Amniotic stem cell (primary cell): ENCODE data around the gene CMTR2.
A peak's percentile ranks its signal among the peaks of the same experiment; 100 is the strongest.
"Not testable (repeated sequence)": the region's sequence is repeated elsewhere in the genome, so short reads cannot be mapped to it uniquely, and the experiment has no call there.

Source experiments
- DNase-seq: peaks from one replicate; lab custom pipeline; 2025; lab: John Stamatoyannopoulos, UW

Gene CMTR2, protein sequence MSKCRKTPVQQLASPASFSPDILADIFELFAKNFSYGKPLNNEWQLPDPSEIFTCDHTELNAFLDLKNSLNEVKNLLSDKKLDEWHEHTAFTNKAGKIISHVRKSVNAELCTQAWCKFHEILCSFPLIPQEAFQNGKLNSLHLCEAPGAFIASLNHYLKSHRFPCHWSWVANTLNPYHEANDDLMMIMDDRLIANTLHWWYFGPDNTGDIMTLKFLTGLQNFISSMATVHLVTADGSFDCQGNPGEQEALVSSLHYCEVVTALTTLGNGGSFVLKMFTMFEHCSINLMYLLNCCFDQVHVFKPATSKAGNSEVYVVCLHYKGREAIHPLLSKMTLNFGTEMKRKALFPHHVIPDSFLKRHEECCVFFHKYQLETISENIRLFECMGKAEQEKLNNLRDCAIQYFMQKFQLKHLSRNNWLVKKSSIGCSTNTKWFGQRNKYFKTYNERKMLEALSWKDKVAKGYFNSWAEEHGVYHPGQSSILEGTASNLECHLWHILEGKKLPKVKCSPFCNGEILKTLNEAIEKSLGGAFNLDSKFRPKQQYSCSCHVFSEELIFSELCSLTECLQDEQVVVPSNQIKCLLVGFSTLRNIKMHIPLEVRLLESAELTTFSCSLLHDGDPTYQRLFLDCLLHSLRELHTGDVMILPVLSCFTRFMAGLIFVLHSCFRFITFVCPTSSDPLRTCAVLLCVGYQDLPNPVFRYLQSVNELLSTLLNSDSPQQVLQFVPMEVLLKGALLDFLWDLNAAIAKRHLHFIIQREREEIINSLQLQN

DNA sequence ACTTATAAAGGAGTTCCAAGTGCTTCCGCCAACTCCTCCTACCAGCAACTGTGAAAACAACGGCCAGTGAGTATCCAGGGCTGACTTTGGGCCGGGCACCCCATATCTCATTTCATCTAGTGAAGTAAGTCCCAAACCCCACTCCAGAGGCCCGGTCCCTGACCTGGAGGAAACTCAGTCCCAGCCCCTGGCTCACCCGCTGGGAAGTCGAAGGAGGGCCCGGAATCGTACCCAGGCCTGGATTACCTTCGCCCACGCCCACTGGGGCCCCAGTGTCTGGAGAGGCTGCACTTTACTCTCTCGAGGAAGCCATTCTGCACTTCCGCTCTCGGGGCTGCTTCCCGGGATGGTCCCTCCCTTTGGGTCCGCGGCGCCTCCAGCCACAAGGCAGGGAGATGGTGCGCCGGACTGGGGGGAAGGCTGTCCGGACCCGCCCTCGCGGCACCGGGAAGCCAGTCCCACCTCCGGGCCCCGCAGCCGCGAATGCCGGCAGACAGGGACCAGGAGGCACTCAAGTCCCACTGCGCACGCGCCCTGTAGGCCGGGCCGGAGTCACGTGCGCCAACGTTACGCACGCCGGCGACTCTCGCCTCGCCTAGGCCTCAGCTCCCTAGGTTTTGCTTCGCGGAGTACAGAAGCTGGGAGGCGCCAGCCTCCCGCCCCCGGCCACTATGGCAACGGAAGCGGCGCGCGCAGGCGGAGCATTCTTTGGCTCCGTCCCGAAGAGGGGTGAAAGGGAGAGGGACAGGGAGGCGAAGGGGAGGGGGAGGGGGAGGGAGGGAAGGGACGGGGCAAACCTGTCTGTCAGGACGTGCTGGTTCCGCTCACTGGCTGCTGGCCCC, at the start of gene CMTR2:
Gene CMTR2, minus strand, starts transcription at position 513 of the 842 bp plus-strand sequence. CDS start 3,482 bp downstream, outside the sequence.
- peak; percentile 95 for DNase-seq

DNA sequence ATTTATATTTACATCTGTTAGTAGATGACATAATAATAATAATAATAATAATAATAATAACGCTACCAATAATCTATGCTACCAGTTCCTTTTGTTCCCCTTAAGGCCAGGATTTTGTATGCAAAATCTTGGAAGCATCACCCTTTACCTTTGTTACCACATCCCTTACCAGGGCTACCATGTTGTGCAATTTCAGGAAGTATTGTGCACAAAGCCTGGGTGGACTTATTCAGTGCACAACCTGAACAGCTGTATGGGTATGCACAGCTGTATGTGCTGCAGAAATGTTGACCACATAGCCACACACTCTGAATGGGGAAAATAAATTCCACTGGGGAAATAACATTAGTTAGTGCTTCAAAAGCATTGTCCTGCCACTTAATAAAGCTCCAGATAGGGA, 49.4 kb upstream of the CMTR2 start:
- no peak for DNase-seq

DNA sequence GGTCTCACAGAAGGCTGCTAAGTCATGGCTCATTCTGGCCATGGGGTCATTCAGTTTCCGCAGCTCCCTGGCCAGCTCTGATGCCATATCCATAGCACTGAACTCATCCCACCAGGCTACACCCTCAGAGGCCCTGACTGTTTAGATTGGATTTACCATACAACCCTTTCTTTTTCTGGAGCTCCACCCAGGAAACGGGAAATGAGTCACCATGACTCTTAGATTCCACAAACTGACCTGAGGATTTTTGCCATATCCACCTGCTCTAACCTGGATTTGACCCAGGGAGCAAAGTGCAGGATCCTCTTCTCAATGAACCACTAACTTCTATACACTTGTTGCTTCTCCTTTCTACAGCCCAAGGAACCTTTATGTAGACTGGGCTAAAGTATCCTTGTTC, 49.0 kb upstream of the CMTR2 start:
- no peak for DNase-seq

DNA sequence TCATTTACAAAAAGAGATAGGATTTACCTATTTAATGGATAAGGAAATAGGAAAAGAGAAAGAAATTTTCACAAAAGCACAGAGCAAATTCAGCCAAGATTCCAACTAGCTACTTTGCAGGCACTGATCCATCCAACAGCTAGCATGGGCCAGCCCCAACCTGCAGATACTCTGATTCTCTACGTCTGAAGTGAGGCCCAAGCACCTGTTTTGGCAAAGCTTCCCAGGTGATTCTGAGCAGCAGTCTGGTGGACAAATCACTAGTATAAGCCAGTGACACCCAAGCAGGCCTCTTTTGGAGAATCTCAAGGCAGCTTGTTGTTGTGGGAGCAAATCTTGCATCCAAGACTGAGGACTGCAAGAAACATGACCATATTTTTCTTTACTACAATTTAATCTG, 48.4 kb upstream of the CMTR2 start:
- no peak for DNase-seq

DNA sequence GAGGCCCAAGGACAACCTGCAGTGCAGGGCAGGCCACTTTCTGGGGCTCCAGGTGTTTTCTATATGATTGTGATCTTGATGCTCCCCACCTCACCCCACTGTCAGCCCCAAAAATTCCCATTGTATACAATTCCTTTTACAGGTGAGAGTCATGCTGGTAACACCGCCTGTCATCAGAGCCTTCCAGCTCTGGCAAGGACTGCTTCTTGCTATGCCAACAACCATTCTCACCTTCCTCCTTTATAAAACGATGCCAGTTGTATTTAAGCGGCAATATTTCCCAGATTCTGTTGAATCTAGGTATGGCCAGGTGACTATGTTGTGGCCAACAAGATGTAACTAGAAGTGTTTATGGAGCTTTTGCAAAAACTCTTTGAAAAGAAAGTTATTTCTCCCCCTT, 38.9 kb upstream of the CMTR2 start:
- DNase-seq: no peak

DNA sequence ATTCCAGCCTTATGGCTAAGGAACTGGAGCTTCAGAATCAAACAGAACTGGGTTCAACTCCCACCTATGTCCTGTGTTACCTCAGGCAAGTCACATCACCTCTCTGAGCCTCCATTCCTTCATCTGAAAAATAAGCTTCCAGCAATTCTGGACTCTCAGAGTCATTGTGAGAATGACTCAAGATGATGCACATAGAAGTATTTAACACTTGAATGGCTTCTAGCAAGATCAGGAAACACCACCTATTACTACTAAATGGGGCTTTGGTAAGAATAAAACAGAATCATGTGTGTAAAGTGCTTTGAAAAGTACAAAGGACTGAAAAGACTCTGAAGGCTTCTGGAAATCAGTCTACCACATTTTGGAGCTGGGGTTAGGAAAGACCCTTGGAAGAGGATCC, 38.5 kb upstream of the CMTR2 start:
- no peak for DNase-seq

DNA sequence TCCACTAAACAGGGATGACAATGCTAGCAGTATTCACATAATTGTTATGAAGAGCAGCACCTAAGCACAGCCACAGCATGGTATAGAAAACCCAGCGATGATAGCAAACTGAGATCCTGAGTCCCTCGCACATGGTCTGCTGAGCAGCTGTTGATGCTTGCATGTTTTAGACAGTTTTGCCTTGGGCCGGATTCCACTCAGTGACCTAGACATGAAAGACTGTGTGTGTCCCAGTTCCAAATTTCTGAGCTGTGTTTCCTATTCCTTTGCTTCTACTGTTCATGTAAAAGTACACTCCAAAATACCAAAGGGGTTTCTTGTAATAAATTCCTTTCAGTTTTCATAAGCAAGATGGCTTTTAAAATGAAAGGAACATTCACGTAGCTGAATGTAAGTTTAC, 30.8 kb upstream of the CMTR2 start:
- DNase-seq: no peak

DNA sequence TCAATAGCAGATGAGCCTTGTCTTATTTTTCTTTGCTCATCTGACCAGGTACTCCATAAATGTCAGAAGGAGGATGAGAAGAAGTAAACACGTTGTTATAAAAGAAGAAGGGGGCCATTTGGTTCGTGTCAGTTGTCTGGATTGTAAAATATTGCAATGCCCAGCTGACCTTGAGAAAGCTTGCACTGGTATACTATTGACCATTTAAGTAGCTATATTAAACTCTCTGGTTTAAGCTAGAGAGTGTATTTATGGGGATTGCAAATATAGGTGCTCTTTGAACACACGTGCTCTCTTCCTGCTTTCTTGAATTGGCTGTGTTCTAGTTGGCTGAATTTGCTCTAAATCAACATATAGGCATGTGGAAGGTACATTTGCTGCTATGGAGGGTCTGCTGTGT, 26.1 kb upstream of the CMTR2 start:
- no peak for DNase-seq

DNA sequence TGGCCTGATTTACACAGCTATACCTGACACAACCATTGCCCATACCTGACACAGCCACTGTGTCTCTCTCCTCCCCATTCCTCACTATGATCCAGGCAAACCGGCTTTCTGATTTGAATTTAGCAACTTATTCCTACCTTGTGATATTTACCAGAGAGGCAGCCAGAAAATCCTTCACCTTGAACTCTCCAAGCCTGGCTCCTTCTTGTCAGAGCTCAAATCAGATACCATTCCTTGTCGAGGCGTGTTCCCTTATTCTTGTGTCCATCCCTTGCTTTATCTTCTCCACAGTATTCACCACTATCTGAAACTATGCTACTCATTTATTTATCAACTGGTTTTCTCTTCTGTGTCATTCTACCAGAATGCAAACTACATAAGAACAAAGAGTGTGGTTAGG, 24.4 kb upstream of the CMTR2 start:
- not testable (repeated sequence) for DNase-seq

DNA sequence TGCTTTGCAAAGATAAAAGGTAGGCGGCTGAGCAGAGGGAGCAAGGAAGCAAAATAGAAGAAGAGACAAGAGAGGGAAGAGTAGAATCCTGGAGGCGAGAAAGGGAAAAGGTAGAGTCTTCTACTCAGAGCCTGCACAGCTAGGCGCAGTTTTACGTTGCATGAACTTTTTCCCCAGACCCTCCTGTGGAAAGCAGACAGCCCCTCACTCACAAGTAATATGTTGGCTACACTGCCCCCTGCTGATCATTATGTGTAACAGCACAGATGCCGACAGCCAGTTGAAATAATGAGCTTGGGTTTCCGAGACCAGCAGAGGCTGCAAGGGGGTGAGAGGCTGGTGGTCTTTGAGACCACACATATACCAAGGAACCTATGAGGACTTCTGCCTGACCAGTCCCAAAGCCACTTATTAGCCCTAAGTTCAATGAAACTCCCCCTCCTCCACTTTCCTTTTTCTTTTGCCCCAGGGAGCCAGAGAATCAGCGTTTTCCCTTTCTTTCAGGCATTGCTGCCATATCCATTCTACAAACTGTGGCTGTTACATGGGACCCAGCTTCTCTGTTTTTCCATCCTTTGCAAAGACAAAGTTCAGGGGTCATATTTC, 22.5 kb upstream of the CMTR2 start:
- no peak for DNase-seq

DNA sequence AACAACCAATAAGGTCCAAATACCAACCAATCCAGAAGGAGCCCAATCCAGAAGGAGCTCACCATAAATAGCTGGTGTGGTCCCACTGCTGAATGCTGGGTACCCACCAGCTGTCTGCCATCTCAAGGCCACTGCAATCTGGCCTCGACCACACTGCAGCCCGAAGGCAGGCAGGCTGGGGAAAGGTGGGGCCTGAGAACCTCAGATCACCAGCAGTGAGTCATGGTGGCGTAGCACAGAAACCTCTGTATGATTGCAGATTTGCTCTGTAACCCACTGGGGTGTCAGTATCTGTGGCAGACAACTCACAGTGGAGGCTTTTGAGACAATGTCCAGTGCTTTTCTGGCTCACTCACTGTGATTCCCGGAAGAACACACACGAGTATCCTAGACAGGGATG, 14.7 kb upstream of the CMTR2 start:
- no peak for DNase-seq

DNA sequence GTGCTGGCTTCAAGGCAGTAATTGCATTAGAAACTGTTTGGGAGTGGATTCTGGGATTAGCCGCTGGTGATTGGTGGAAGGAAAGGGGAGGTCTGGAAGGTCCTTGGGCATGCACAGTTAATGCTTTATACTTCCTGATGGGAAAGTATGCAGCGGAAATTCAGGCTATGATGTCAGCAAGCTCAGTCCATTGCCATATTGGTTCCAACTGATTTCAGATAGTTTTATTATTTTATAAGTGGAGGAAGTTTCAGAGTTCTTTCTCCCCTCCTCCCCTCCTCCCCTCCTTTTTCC, 8.1 kb upstream of the CMTR2 start:
- DNase-seq: no peak

DNA sequence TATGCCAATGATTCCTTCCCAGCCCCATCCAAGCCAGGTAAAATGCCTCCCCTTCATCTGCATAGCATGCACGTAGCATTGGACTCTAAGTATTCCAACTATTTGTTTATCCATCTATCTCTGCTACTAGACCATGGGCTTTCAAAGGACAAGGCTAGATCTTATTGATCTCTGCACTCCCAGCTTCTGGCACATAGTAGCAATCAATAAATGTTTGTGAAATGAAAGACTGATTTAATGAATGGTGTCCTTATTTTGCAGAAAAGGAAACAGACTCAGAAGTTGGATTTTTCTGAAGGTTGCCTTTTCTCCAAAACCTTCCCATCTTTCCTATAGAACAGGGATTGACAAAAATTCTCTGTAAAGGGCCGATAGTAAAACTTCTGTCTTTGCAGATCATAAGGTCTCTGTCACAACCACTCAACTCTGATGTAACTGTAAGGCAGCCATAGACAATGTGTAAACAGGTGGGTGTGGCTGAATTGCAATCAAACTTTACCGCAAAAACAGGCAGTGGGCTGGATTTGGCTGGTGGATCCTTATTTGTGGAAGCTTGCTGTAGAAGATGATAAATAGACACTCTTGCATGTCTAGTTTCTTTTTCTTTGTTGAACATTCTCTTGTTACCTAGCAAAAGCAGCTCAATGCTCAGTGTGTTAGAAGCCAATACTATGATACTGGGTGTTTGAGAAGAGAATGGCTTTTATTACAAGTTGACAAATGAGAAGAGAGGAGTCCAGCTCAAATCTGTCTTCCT, 7.6 kb upstream of the CMTR2 start:
- no peak for DNase-seq

DNA sequence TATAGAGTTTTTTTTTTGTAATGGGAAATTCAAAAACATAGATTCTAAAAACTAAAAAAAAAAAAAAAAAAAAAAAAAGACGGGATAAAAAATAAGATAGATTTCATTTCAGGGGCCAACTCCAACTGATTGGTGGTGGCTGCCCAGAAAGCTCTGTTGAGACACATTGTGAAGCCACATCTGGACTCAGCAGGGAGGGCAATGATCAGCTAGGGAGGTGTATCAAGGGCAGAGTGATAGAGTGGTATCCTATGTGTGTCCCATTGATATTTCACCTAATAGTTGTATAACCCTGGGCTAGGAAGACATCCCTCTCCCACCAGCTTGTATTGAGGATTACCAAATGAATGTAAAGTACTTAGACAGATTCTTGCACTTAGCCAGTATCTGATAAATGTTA, 6.7 kb upstream of the CMTR2 start:
- no peak for DNase-seq

DNA sequence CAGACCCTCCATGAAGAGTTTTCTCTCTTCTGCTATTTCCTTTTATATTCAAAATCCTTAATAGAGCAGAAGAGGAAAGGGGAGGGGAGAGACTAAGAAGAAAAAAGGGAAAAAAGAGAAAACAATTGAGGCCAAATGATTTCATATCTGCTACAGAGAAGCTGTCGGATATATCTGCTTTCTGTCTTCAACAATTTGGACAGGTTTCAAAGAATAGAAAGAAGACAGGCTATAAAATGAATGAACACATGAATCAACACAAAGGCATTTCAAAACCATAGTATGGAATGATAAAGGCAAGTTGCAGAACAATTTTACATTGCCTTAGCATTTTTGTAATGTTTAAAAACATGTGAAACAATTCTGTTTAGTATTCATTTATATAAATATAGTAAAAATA, 4.7 kb upstream of the CMTR2 start:
- no peak for DNase-seq

DNA sequence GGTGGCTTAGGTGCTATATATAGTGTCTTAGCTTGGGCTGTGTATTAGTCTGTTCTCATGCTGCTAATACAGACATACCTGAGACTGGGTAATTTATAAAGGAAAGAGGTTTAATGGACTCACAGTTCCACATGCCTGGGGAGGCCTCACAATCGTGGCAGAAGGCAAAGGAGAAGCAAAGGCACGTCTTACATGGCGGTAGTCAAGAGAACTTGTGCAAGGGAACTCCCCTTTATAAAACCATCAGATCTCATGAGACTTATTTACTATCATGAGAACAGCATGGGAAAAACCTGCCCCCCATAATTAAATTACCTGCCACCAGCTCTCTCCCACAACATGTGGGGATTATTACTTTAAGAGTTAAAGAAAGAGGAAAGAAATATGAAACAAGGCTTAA, 2.9 kb upstream of the CMTR2 start:
- not testable (repeated sequence) for DNase-seq

DNA sequence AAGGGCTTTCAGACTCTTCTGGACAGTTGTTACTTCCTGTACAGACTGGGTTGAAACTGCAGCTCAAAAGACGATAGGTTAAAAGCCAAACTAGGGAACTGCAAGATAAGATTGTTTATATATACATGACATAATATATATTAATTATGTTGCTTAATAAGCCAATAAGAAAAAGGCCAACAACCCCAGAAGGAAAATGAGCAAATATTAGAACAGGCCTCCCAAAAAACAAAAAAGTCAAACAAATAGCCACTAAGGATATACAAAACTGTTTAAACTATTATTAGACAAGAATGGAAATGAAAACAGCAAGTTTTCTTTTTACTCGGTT, 495 bp upstream of the CMTR2 start:
- DNase-seq: no peak

DNA sequence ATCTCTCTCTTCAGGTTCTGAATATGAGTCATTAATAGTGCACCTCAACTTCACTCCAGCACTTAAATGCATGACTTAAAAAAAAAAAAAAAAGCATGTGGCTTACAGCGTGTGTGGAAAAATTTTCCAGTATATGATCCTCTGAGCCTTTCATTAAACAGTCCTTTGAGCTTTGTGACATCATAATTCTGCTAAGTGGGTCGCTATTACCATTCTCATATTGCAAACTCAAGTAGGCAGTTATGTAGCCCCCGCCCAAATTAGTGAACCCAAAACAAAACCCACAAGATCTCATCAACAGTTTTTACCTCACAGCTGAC, 672 bp downstream of the CMTR2 start:
- DNase-seq: no peak

DNA sequence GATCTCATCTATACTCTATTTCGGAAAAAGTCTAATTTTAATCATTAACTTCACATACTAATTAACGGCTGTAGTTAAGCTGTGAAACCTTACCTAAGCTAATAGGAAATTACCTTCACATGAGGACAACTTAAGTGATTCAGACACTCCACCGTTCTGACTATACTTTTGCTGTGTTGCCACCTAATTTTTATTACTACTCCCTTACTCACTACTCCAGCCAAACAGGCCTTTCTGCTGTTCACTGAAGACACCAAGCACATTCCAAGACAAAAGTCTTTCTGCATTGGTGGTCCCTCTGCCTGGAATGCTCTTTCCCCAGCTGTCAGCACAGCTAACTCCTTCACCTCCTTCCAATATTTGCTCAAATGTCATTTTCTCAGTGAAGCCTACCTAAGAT, 1.3 kb downstream of the CMTR2 start:
- no peak for DNase-seq

DNA sequence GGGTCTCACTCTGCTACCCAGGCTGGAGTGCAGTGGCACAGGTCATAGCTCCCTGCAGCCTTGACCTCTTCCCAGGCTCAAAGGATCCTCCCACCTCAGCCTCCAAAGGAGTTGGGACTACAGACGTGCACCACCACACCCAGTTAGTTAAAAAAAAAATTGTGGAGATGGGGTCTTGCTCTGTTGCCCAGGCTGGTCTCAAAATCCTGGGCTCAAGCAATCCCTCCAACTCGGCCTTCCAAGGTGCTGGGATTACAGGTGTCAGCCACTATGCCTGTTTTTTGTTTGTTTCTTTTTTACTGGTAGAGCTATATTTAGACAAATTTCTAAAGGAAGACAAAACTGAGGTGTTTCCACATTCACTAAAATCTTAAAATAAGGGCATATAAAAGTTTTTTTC, 1.7 kb downstream of the CMTR2 start:
- DNase-seq: no peak

DNA sequence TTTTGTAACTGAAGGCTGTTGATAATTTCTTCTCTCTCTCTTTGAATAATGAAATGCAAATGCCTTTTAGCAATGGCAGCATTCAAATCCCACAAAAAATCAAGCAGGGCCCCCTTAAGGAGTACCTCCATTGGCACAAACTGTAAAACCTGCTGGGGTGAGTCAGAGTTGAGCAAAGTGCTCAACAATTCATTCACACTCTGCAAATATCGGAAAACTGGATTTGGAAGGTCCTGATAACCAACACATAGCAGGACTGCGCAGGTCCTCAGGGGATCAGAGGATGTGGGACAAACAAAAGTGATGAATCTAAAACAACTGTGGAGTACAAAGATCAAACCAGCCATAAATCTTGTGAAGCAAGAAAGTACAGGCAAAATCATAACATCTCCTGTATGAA, 5.6 kb downstream of the CMTR2 start:
- DNase-seq: no peak

DNA sequence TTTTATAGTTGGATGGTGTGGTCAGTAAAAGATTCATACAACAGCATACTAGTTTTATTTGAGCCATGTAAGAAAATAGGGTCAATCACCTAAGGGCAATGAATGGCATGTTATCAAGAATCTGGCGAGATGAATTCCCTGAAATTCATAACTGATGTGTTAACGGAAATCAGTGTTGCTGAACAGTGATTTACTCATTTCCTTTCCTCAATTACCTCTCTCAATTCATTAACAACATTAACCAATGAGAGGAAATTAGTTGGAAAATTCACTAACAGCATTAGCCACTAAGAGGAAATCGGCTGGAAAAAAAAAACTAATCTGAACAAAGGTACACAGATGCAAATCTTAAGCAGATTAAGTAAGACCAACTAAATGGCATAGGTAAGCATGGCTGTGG, 6.3 kb downstream of the CMTR2 start:
- DNase-seq: no peak
